BJ (cell line): ENCODE results near the gene ASS1. TPM values are rescaled to one million over a fixed set of nuclear protein-coding genes. Genes with fewer than 3 reads are reported as not detected.

Experiments used
- CTCF ChIA-PET: fragments of 350-600 bp; formaldehyde crosslinking; extraction: SDS; loops from one replicate; lab custom pipeline; 2021; ENCODE audit warnings: antibody characterized with exemption, inconsistent platforms; lab: Yijun Ruan, JAX
- POLR2A ChIA-PET: fragments of 300-600 bp; sonication (Branson Sonifier 250); formaldehyde crosslinking; extraction: SDS; loops from one replicate; lab custom pipeline; 2021; ENCODE audit warnings: antibody characterized with exemption; lab: Charles Lee
- DNase-seq: peaks from one replicate; pipeline ENCODE4 v3.0.0-alpha.2; 2011; ENCODE audit warnings: low read depth
- H3K27me3 ChIP-seq: 2 replicates; pipeline ENCODE4 v1.6.0; 2011; ENCODE audit warnings: low read length; ENCODE audit not compliant: control insufficient read depth, insufficient read depth
- H3K36me3 ChIP-seq: 2 replicates; pipeline ENCODE4 v1.5.1; 2011; ENCODE audit warnings: low read length; ENCODE audit not compliant: control insufficient read depth, insufficient read depth
- H3K4me3 ChIP-seq: 2 replicates; pipeline ENCODE4 v1.5.1; 2011; ENCODE audit warnings: low read depth, mild to moderate bottlenecking, control low read depth, low read length
- CTCF ChIP-seq: IDR thresholded peaks from 2 replicates; pipeline ENCODE4 v1.5.1; 2011; ENCODE audit warnings: low read depth, mild to moderate bottlenecking, control low read depth, inconsistent platforms, low read length, moderate library complexity; ENCODE audit not compliant: insufficient read depth
- polyA plus RNA-seq: library from polyadenylated mRNA; depleted of rRNA; stranded (reverse); fragments of >200 nt; gene quantifications from 2 replicates; pipeline ENCODE4 v1.2.3, GENCODE V29; 2011

ASS1 gene
- polyA plus RNA-seq, 1 experiment = 1,223 TPM

- Histone ChIP-seq H3K27me3 (no peaks in the 10 kb centered on the region), H3K36me3 (peaks cover 22% of the 10 kb centered on the region), H3K4me3 (no peak overlapping the region)
- no peak for DNase-seq
- POLR2A ChIA-PET = no interaction called here
- CTCF ChIA-PET = interaction anchor here (0.7 to 1.0 kb wide), 2 partner anchors 10 to 232 kb away, joined by 3 read pairs; no protein-coding TSS in a partner anchor
- no peak for TF ChIP-seq CTCF
Observed at GRCh38 chr9:130450344-130451003, 5.7 kb downstream of the ASS1 start.

- ChIA-PET CTCF (interaction anchor here (1.6 kb wide), 1 partner anchor 10 kb away, joined by 7 read pairs; no protein-coding TSS in a partner anchor), POLR2A (no interaction called here)
- Histone ChIP-seq H3K4me3 (no peak overlapping the region), H3K27me3 (no peaks in the 10 kb centered on the region), H3K36me3 (peaks cover 22% of the 10 kb centered on the region)
- TF ChIP-seq CTCF = no peak
- no peak for DNase-seq
Observed at GRCh38 chr9:130451004-130451390, 6.2 kb downstream of the ASS1 start.

- peak; percentile 84 for TF ChIP-seq CTCF
- DNase-seq = peak; percentile 74
- Histone ChIP-seq H3K4me3 (no peak overlapping the region), H3K36me3 (peaks cover 22% of the 10 kb centered on the region), H3K27me3 (no peaks in the 10 kb centered on the region)
- ChIA-PET CTCF (interaction anchor here (0.8 to 1.7 kb wide), 4 partner anchors 9 to 595 kb away, joined by 3 to 7 read pairs (median 3); no protein-coding TSS in a partner anchor), POLR2A (no interaction called here)
Observed at GRCh38 chr9:130451509-130452388, 7.0 kb downstream of the ASS1 start.

GRCh38 chr9:130452835-130453234, 8.1 kb downstream of the ASS1 start:
- H3K27me3 ChIP-seq = no peaks in the 10 kb centered on the region
- no peak for TF ChIP-seq CTCF
- H3K36me3 ChIP-seq = peaks cover 27% of the 10 kb centered on the region
- DNase-seq = no peak
- no peak overlapping the region for H3K4me3 ChIP-seq
- CTCF ChIA-PET = interaction anchor here (0.7 to 1.7 kb wide), 5 partner anchors 8 to 594 kb away, joined by 3 to 7 read pairs (median 3); no protein-coding TSS in a partner anchor
- POLR2A ChIA-PET = no interaction called here

GRCh38 chr9:130453487-130453886, 8.7 kb downstream of the ASS1 start:
- POLR2A ChIA-PET = no interaction called here
- no peak for DNase-seq
- no peak for TF ChIP-seq CTCF

More at GRCh38 chr9:130453487-130453886, 8.7 kb downstream of the ASS1 start:
- H3K36me3 ChIP-seq = peaks cover 34% of the 10 kb centered on the region
- no peak overlapping the region for H3K4me3 ChIP-seq
- no peaks in the 10 kb centered on the region for H3K27me3 ChIP-seq
- CTCF ChIA-PET = interaction anchor here (0.6 to 1.5 kb wide), 4 partner anchors 11 to 234 kb away, joined by 3 read pairs; no protein-coding TSS in a partner anchor
